Measurements from ENCODE around the gene TENT4B.

Gene TENT4B

GRCh38 chr16:50185005-50185505 is 31.9 kb downstream of the TENT4B start:
- no peak overlapping the region for H3K27ac ChIP-seq
- TF ChIP-seq CTCF (IDR thresholded peaks at IDR 0.05) (no peak), ZFX (IDR thresholded peaks at IDR 0.05; ENCODE audit: borderline replicate concordance) (no peak)

- H3K27ac ChIP-seq: no peak overlapping the region
- TF ChIP-seq ZFX (IDR thresholded peaks at IDR 0.05; ENCODE audit: borderline replicate concordance): no peak
- no peak for TF ChIP-seq CTCF (IDR thresholded peaks at IDR 0.05)
These were observed 35.6 kb downstream of the TENT4B start for GRCh38 chr16:50188619-50189136.

- no peak overlapping the region for H3K27ac ChIP-seq
- TF ChIP-seq CTCF (IDR thresholded peaks at IDR 0.05) (no peak), ZFX (IDR thresholded peaks at IDR 0.05; ENCODE audit: borderline replicate concordance) (no peak)
These were observed 37.2 kb downstream of the TENT4B start for GRCh38 chr16:50190292-50190691.

- no peak overlapping the region for H3K27ac ChIP-seq
- TF ChIP-seq ZFX (IDR thresholded peaks at IDR 0.05; ENCODE audit: borderline replicate concordance) (no peak), CTCF (IDR thresholded peaks at IDR 0.05) (no peak)
These were observed 39.4 kb downstream of the TENT4B start for GRCh38 chr16:50192386-50193050.

- no peak overlapping the region for H3K27ac ChIP-seq
- TF ChIP-seq ZFX (IDR thresholded peaks at IDR 0.05; ENCODE audit: borderline replicate concordance) (no peak), CTCF (IDR thresholded peaks at IDR 0.05) (no peak)
These were observed 40.5 kb downstream of the TENT4B start for GRCh38 chr16:50193594-50193993.

GRCh38 chr16:50195276-50195675 is 42.2 kb downstream of the TENT4B start:
- H3K27ac ChIP-seq: no peak overlapping the region
- TF ChIP-seq CTCF (IDR thresholded peaks at IDR 0.05): no peak
- no peak for TF ChIP-seq ZFX (IDR thresholded peaks at IDR 0.05; ENCODE audit: borderline replicate concordance)

GRCh38 chr16:50195756-50196155 is 42.6 kb downstream of the TENT4B start:
- no peak overlapping the region for H3K27ac ChIP-seq
- TF ChIP-seq ZFX (IDR thresholded peaks at IDR 0.05; ENCODE audit: borderline replicate concordance): no peak
- TF ChIP-seq CTCF (IDR thresholded peaks at IDR 0.05): no peak
